Heart right ventricle (tissue), 16 donors: ENCODE measurements around the gene ZBED1. TPM values are rescaled to one million over a fixed set of nuclear protein-coding genes. Genes with fewer than 3 reads are reported as not detected.

Experiments used
- ATAC-seq, 8 donors: fragments of 200-7000 bp; cut with Tn5 transposase; one replicate each; pipeline ENCODE4 v1.9.1; 2020; ENCODE audit warnings: mild to moderate bottlenecking in 8 of 8, moderate library complexity in 8 of 8, moderate number of reproducible peaks in 1 of 8
- DNase-seq, 2 donors: peaks; one replicate each; pipeline ENCODE4 v3.0.0-alpha.2; 2020
- H3K27ac ChIP-seq, 10 donors: fragments of 200-600 bp; sonication (generic) in 2 of 10; one replicate each; pipeline versions ENCODE4 v1.5.0 to v1.8.0; 2020 to 2022; ENCODE audit warnings: mild to moderate bottlenecking in 3 of 10
- H3K27me3 ChIP-seq, 7 donors: fragments of 200-600 bp; one replicate each; pipeline ENCODE4 v1.8.0; 2021 to 2022; ENCODE audit warnings: mild to moderate bottlenecking in 2 of 7
- H3K36me3 ChIP-seq, 9 donors: fragments of 200-600 bp; sonication (generic) in 1 of 9; one replicate each; pipeline versions ENCODE4 v1.5.0 to v1.8.0; 2020 to 2022; ENCODE audit warnings: mild to moderate bottlenecking in 2 of 9
- H3K4me1 ChIP-seq, 9 donors: fragments of 200-600 bp; sonication (generic) in 1 of 9; one replicate each; pipeline versions ENCODE4 v1.5.0 to v1.8.0; 2020 to 2022; ENCODE audit warnings: mild to moderate bottlenecking in 4 of 9
- H3K4me3 ChIP-seq, 10 donors: fragments of 200-600 bp; sonication (generic) in 2 of 10; one replicate each; pipeline versions ENCODE4 v1.5.0 to v1.8.0; 2020 to 2022; ENCODE audit warnings: mild to moderate bottlenecking in 7 of 10, moderate library complexity in 2 of 10
- H3K9me3 ChIP-seq, 11 donors: fragments of 200-600 bp in 10 of 11; sonication (generic) in 2 of 11; one replicate each; pipeline versions ENCODE4 v1.5.0 to v1.8.0; 2013 to 2022; ENCODE audit warnings: mild to moderate bottlenecking in 2 of 11, control low read depth in 1 of 11, moderate library complexity in 1 of 11
- CTCF ChIP-seq, 9 donors: fragments of 200-600 bp; sonication (generic) in 2 of 9; IDR thresholded peaks; one replicate each; pipeline versions ENCODE4 v1.5.0 to v1.8.0; 2021 to 2022; ENCODE audit warnings: antibody characterized with exemption in 9 of 9, mild to moderate bottlenecking in 5 of 9, moderate library complexity in 1 of 9
- WGBS, 2 donors: extraction: QIAGEN DNeasy Blood & Tissue Kit; methylation state at CpG; one replicate each; pipeline ENCODE4 v1.1.7; 2013; ENCODE audit warnings: inconsistent platforms in 1 of 2; 5-methylcytosine and 5-hydroxymethylcytosine counted together
- intact Hi-C, 10 donors: fragments of 100-400 bp; cut with DNase I; formaldehyde crosslinking; loops; one replicate each; pipeline versions ENCODE4 v1.11.1 to v1.14.2; 2022
- polyA plus RNA-seq, 2 donors: library from polyadenylated mRNA; stranded (reverse); fragments of 200-250 nt; gene quantifications; one replicate each; pipeline ENCODE4 v1.2.3, GENCODE V29; 2013
- total RNA-seq, 10 donors: library from RNA; stranded (reverse); fragmentation: NEBNext Ultra II Directional in 3 of 10; extraction: Animal tissue kit (Norgen Biotek cat#: 25700) in 3 of 10; gene quantifications; one replicate each; pipeline versions ENCODE4 v1.2.1 to v1.2.4, GENCODE V29; 2021 to 2023
- donor health status: Arrhythmogenic right ventricular cardiomyopathy.
- donor health status: ischemic (EF 13 %, LVEDD 7.1; RV severe dilation, severe dysfunction).
- donor health status: healthy with polysubstance abuse.
- donor health status: DM: no; HTN: yes; CAD: no.
- donor health status: DM: no; HTN: no; CAD: no.
- donor health status: ischemic (EF 25% LVEDD 6.9; RV normal size, moderate dysfunction).
- donor health status: ischemic (EF 25% LVEDD 5.7; RV mildly dilated, moderate dysfunction).
- donor health status: healthy.
- donor health status: DM: yes; HTN: yes; CAD: no.
- donor health status: Ischemic cardiomyopathy.
- donor health status: ischemic (EF 35%, LVEDD 5.7; RV mildly dilated, moderate dysfunction).
- donor health status: nonischemic (EF 11% LVEDD 7.7; RV severe dilation, severe dysfunction).
- donor health status: DM: yes; HTN: yes; CAD: no.
- donor health status: PGD.
- donor health status: ischemic (EF 29% LVEDD 5.4; RV normal size, mild dysfunction).
- donor health status: nonischemic (EF 23%, LVEDD 6.1; RV moderate dilation, normal function).

ZBED1 gene
- total and polyA plus RNA-seq, 12 donors: 19.0 to 60.8 (median 53.1) TPM

GRCh38 chrX:2492531-2493218 lies 8.1 kb downstream of the ZBED1 start:
- Histone ChIP-seq H3K27me3 (no peaks in the 10 kb centered on the region), H3K4me3 (no peak overlapping the region), H3K36me3 (peaks cover 1 to 58% (median 28%) of the 10 kb centered on the region in 9 donors), H3K9me3 (no peaks in the 10 kb centered on the region), H3K27ac (peak overlapping the region in 2 of 10 donors; percentile 22 to 50), H3K4me1 (peaks cover 8 to 43% (median 21%) of the 10 kb centered on the region in 9 donors)
- DNase-seq (no peak), ATAC-seq (peak in 4 of 8 donors; percentile 32 to 67 (median 57))
- intact Hi-C loops: loop anchor here in 1 of 10 donors (10.0 kb wide), 1 partner anchor 168 kb away; no protein-coding TSS in a partner anchor
- no peak for TF ChIP-seq CTCF (IDR thresholded peaks at IDR 0.05)
- 56 to 67% methylated on average over 22 of the region's 22 CpGs for WGBS, 2 donors

- no peak for ATAC-seq
- no peak for DNase-seq
- Histone ChIP-seq H3K36me3 (peaks cover 3 to 63% (median 40%) of the 10 kb centered on the region in 9 donors), H3K27ac (no peak overlapping the region), H3K9me3 (no peaks in the 10 kb centered on the region), H3K27me3 (no peaks in the 10 kb centered on the region), H3K4me3 (no peak overlapping the region), H3K4me1 (peaks cover 0 to 33% (median 12%) of the 10 kb centered on the region in 9 donors)
- 94 to 95% methylated on average over 22 of the region's 22 CpGs for WGBS, 2 donors
- no peak for TF ChIP-seq CTCF (IDR thresholded peaks at IDR 0.05)
- intact Hi-C loops: loop anchor here in 1 of 10 donors (10.0 kb wide), 1 partner anchor 166 kb away; no protein-coding TSS in a partner anchor
These were observed 10.1 kb downstream of the ZBED1 start for GRCh38 chrX:2490634-2491033.

GRCh38 chrX:2489446-2490445 lies 11.0 kb downstream of the ZBED1 start:
- 97% methylated on average over 65 of the region's 65 CpGs for WGBS, 2 donors
- peaks cover 0 to 31% (median 12%) of the 10 kb centered on the region in 9 donors for H3K4me1 ChIP-seq
- DNase-seq (no peak), ATAC-seq (peak in 2 of 8 donors; percentile 13 to 46)
- H3K27me3 ChIP-seq: no peaks in the 10 kb centered on the region
- H3K4me3 ChIP-seq: no peak overlapping the region
- H3K36me3 ChIP-seq: peaks cover 3 to 59% (median 40%) of the 10 kb centered on the region in 9 donors
- no peaks in the 10 kb centered on the region for H3K9me3 ChIP-seq
- intact Hi-C loops: loop anchor here in 2 of 10 donors (5.0 to 10.0 kb wide), 2 partner anchors 165 to 1162 kb away; no protein-coding TSS in a partner anchor
- no peak overlapping the region for H3K27ac ChIP-seq
- TF ChIP-seq CTCF (IDR thresholded peaks at IDR 0.05): no peak
